A673 (cell line): ENCODE measurements around the gene C15orf61. TPM values are rescaled to one million over a fixed set of nuclear protein-coding genes. Genes with fewer than 3 reads are reported as not detected.

Experiments
- BruUV-seq: library from RNA; stranded (reverse); fragments of 400-500 nt; replicated peaks from 2 replicates; lab custom pipeline; 2021; lab: Mats Ljungman, UMichigan
- CTCF ChIA-PET: fragments of 300-600 bp; sonication (Branson Sonifier 250); formaldehyde crosslinking; loops from one replicate; lab custom pipeline; 2022; ENCODE audit warnings: antibody characterized with exemption; lab: Charles Lee
- POLR2A ChIA-PET: fragments of 300-600 bp; sonication (Branson Sonifier 250); formaldehyde crosslinking; loops from one replicate; lab custom pipeline; 2022; ENCODE audit warnings: antibody characterized with exemption; ENCODE audit not compliant: low non-redundant PET; lab: Charles Lee
- DNase-seq: peaks from one replicate; pipeline ENCODE4 v3.0.0-alpha.2; 2015; ENCODE audit warnings: low spot score
- H3K27ac ChIP-seq: fragments of 200-600 bp; sonication (generic); 2 replicates; pipeline ENCODE4 v1.5.1; 2016; ENCODE audit warnings: mixed run types, low read depth, mild to moderate bottlenecking, mixed read lengths, antibody characterized with exemption, low read length; ENCODE audit not compliant: poor library complexity, severe bottlenecking
- H3K27me3 ChIP-seq: fragments of 200-600 bp; sonication (generic); replicated peaks from 2 replicates; pipeline ENCODE4 v1.6.1; 2017; ENCODE audit warnings: mixed run types, low read depth, mild to moderate bottlenecking, mixed read lengths, antibody characterized with exemption, low read length; ENCODE audit not compliant: insufficient read depth, poor library complexity
- H3K36me3 ChIP-seq: fragments of 200-600 bp; sonication (generic); 2 replicates; pipeline ENCODE4 v1.6.1; 2016; ENCODE audit warnings: mixed run types, mild to moderate bottlenecking, mixed read lengths, antibody characterized with exemption, low read length; ENCODE audit not compliant: insufficient read depth, poor library complexity, severe bottlenecking
- H3K4me1 ChIP-seq: fragments of 200-600 bp; sonication (generic); 2 replicates; pipeline ENCODE4 v1.6.1; 2017; ENCODE audit warnings: mixed run types, mild to moderate bottlenecking, mixed read lengths, antibody characterized with exemption, low read length; ENCODE audit not compliant: insufficient read depth, poor library complexity, severe bottlenecking
- H3K4me3 ChIP-seq: fragments of 200-600 bp; sonication (generic); 2 replicates; pipeline ENCODE4 v1.5.1; 2016; ENCODE audit warnings: low read depth, mixed run types, mild to moderate bottlenecking, mixed read lengths, low read length; ENCODE audit not compliant: poor library complexity, severe bottlenecking
- H3K9me3 ChIP-seq: fragments of 200-600 bp; sonication (generic); 2 replicates; pipeline ENCODE4 v1.6.1; 2016; ENCODE audit warnings: mixed run types, low read depth, mild to moderate bottlenecking, mixed read lengths, antibody characterized with exemption, low read length; ENCODE audit not compliant: poor library complexity, severe bottlenecking
- CTCF ChIP-seq: fragments of 300-800, 200-600 bp; sonication (generic); conservative IDR thresholded peaks from 2 replicates; pipeline ENCODE4 v1.5.1; 2017; ENCODE audit warnings: low read depth, mild to moderate bottlenecking, antibody characterized with exemption, low read length, moderate library complexity, mixed read lengths
- EZH2 ChIP-seq: fragments of 200-600 bp; sonication (generic); IDR thresholded peaks from 2 replicates; pipeline ENCODE4 v1.6.1; 2017; ENCODE audit warnings: borderline replicate concordance, low read depth, mild to moderate bottlenecking, mixed read lengths, antibody characterized with exemption, low read length; ENCODE audit not compliant: poor library complexity, severe bottlenecking
- intact Hi-C: fragments of 100-400 bp; cut with micrococcal nuclease; formaldehyde crosslinking; loops from one replicate; pipeline ENCODE4 v1.10.0; 2022; ENCODE audit not compliant: unreplicated experiment
- total RNA-seq: library from RNA; stranded (reverse); gene quantifications from 2 replicates; pipeline ENCODE4 v1.2.3, GENCODE V29; 2021

C15orf61 gene
- total RNA-seq, 1 experiment from 2014 or later, result 6.3 TPM

DNA sequence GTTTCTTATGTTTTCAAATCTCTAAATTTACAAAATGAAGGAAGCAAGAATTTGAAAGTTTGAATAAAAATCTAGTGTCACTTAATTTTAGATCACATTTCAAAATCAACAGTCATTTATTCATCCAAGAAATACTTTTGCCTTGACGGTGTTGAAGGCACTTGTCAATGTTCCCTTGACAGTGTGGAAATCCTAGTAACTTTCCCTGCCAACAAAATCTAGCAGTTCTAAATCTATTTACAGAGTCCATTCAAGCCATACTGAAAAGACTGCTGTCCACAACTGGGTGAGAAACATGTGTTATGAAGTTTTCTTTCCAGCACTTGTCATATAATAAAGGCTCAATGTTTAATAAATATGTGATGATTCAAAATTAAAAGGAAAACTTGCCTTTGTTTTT, 12.9 kb downstream of the C15orf61 start:
- intact Hi-C loops, result no loop called here
- CTCF ChIA-PET, result no interaction called here

GRCh38 chr15:67534360-67534759, 13.4 kb downstream of the C15orf61 start:
- BruUV-seq, result no TSS peak

More for the DNA sequence above, 12.9 kb downstream of the C15orf61 start:
- DNase-seq, result no peak
- no peaks in the 10 kb centered on the region for H3K36me3 ChIP-seq
- H3K4me3 ChIP-seq, result no peak overlapping the region
- H3K27me3 ChIP-seq, result no peaks in the 10 kb centered on the region
- POLR2A ChIA-PET, result no interaction called here
- H3K4me1 ChIP-seq, result no peaks in the 10 kb centered on the region
- H3K27ac ChIP-seq, result no peak overlapping the region
- BruUV-seq, result no TSS peak
- TF ChIP-seq EZH2 (no peak), CTCF (no peak)
- H3K9me3 ChIP-seq, result no peaks in the 10 kb centered on the region

DNA sequence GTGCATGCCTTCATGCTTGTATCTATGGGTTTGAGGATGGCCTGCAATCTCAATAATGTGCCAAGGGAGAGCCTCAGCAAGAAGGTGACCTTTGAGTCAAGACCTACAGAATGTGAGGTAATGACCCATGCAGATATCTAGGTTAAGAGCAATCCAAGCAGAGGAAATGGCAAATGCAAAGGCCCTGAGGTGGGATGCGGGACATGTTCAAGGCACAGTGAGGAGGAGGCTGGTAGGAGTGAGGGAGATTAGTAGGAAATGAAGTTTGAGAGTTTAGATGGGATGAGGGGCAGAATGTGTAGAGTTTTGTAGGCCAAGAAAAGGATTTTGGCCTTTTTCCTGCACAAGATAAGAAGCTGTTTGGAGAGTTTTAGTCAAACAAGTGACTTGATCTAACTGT, 16.8 kb downstream of the C15orf61 start:
- intact Hi-C loops, result no loop called here

More at GRCh38 chr15:67534360-67534759, 13.4 kb downstream of the C15orf61 start:
- H3K4me1 ChIP-seq, result no peaks in the 10 kb centered on the region
- H3K9me3 ChIP-seq, result no peaks in the 10 kb centered on the region
- H3K27me3 ChIP-seq, result no peaks in the 10 kb centered on the region
- ChIA-PET CTCF (no interaction called here), POLR2A (no interaction called here)
- intact Hi-C loops, result no loop called here
- H3K36me3 ChIP-seq, result no peaks in the 10 kb centered on the region
- H3K4me3 ChIP-seq, result no peak overlapping the region
- no peak overlapping the region for H3K27ac ChIP-seq
- no peak for TF ChIP-seq EZH2
- no peak for TF ChIP-seq CTCF
- no peak for DNase-seq

More for the DNA sequence above, 16.8 kb downstream of the C15orf61 start:
- H3K27ac ChIP-seq, result no peak overlapping the region
- DNase-seq, result no peak
- no TSS peak for BruUV-seq
- no peak overlapping the region for H3K4me3 ChIP-seq
- no peaks in the 10 kb centered on the region for H3K9me3 ChIP-seq
- TF ChIP-seq CTCF, result no peak
- no peak for TF ChIP-seq EZH2
- no peaks in the 10 kb centered on the region for H3K4me1 ChIP-seq
- CTCF ChIA-PET, result no interaction called here
- no peaks in the 10 kb centered on the region for H3K36me3 ChIP-seq
- H3K27me3 ChIP-seq, result no peaks in the 10 kb centered on the region
- POLR2A ChIA-PET, result no interaction called here
